WTC11 (cell line): ENCODE results near the gene PCBD1. TPM values are rescaled to one million over a fixed set of nuclear protein-coding genes. Genes with fewer than 3 reads are reported as not detected.
"Not testable (repeated sequence)": the region's sequence is repeated elsewhere in the genome, so short reads cannot be mapped to it uniquely, and the experiment has no call there.

Experiments used
- ATAC-seq: fragments of 200-7000 bp; cut with Tn5 transposase; 2 replicates; pipeline ENCODE4 v1.10.0; 2021; ENCODE audit warnings: mild to moderate bottlenecking, moderate library complexity
- CTCF ChIA-PET: fragments of 300-600 bp; sonication (Branson Sonifier 250); formaldehyde crosslinking; loops from one replicate; lab custom pipeline; 2021; ENCODE audit warnings: antibody characterized with exemption; lab: Charles Lee
- POLR2A ChIA-PET: fragments of 350-600 bp; sonication (Branson Sonifier 250); formaldehyde crosslinking; loops from one replicate; lab custom pipeline; 2021; ENCODE audit warnings: antibody characterized with exemption; lab: Charles Lee
- DNase-seq: peaks from one replicate; pipeline ENCODE4 v3.0.0; 2021; ENCODE audit warnings: low spot score
- H3K27ac Mint-ChIP-seq: 2 replicates; pipeline ENCODE4 v1.8.0; 2021; ENCODE audit warnings: mixed read lengths
- H3K27me3 Mint-ChIP-seq: 2 replicates; pipeline ENCODE4 v1.8.0; 2021; ENCODE audit warnings: low read depth, mild to moderate bottlenecking, moderate library complexity, mixed read lengths
- H3K36me3 Mint-ChIP-seq: 2 replicates; pipeline ENCODE4 v1.8.0; 2021; ENCODE audit warnings: mixed read lengths
- H3K4me1 Mint-ChIP-seq: 2 replicates; pipeline ENCODE4 v1.8.0; 2022; ENCODE audit warnings: mixed read lengths
- H3K4me3 Mint-ChIP-seq: 2 replicates; pipeline ENCODE4 v1.8.0; 2021; ENCODE audit warnings: mild to moderate bottlenecking, moderate library complexity, mixed read lengths
- H3K9me3 Mint-ChIP-seq: 2 replicates; pipeline ENCODE4 v1.8.0; 2021; ENCODE audit warnings: mixed read lengths
- CBFB ChIP-seq: sonication (generic); formaldehyde crosslinking; IDR thresholded peaks from 2 replicates; pipeline ENCODE4 v1.8.1; 2022; ENCODE audit warnings: mild to moderate bottlenecking, low read depth, missing genetic modification reagents
- CDX4 ChIP-seq: fragments of 250-450 bp; sonication (Bioruptor Pico); IDR thresholded peaks from 2 replicates; pipeline ENCODE4 v1.9.0; 2021; ENCODE audit warnings: moderate library complexity, mild to moderate bottlenecking, inconsistent platforms, borderline replicate concordance
- E2F4 ChIP-seq: sonication (generic); formaldehyde crosslinking; IDR thresholded peaks from 2 replicates; pipeline ENCODE4 v1.8.1; 2022; ENCODE audit warnings: low read depth, mild to moderate bottlenecking, moderate library complexity, missing genetic modification reagents, borderline replicate concordance
- FOXK1 ChIP-seq: sonication (generic); formaldehyde crosslinking; IDR thresholded peaks from 2 replicates; pipeline ENCODE4 v1.8.0; 2022; ENCODE audit warnings: mild to moderate bottlenecking, moderate library complexity, missing genetic modification reagents
- FOXP1 ChIP-seq: sonication (generic); formaldehyde crosslinking; IDR thresholded peaks from 2 replicates; pipeline ENCODE4 v1.8.0; 2022; ENCODE audit warnings: missing genetic modification reagents, mild to moderate bottlenecking, moderate library complexity, borderline replicate concordance
- GRHL2 ChIP-seq: fragments of 250-450 bp; sonication (Bioruptor Pico); IDR thresholded peaks from 2 replicates; pipeline ENCODE4 v1.8.0; 2022; ENCODE audit warnings: mild to moderate bottlenecking, moderate library complexity; ENCODE audit not compliant: insufficient replicate concordance, severe bottlenecking
- JAZF1 ChIP-seq: fragments of 250-450 bp; sonication (Bioruptor Pico); IDR thresholded peaks from 2 replicates; pipeline ENCODE4 v1.9.0; 2021; ENCODE audit warnings: moderate library complexity, mild to moderate bottlenecking, inconsistent platforms
- MLX ChIP-seq: sonication (generic); formaldehyde crosslinking; IDR thresholded peaks from 2 replicates; pipeline ENCODE4 v1.8.1; 2023; ENCODE audit warnings: mild to moderate bottlenecking, missing genetic modification reagents, moderate library complexity
- PRRX2 ChIP-seq: fragments of 250-450 bp; sonication (Bioruptor Pico); IDR thresholded peaks from 2 replicates; pipeline ENCODE4 v1.8.0; 2021; ENCODE audit warnings: mild to moderate bottlenecking
- TCF7 ChIP-seq: sonication (generic); formaldehyde crosslinking; IDR thresholded peaks from 2 replicates; pipeline ENCODE4 v1.8.0; 2022; ENCODE audit warnings: mild to moderate bottlenecking, low read depth, missing genetic modification reagents, moderate library complexity
- ZNF219 ChIP-seq: sonication (generic); formaldehyde crosslinking; IDR thresholded peaks from 2 replicates; pipeline ENCODE4 v1.8.0; 2023; ENCODE audit warnings: missing genetic modification reagents, mild to moderate bottlenecking, borderline replicate concordance
- ZNF532 ChIP-seq: fragments of 250-450 bp; sonication (Bioruptor Pico); IDR thresholded peaks from 2 replicates; pipeline ENCODE4 v1.9.0; 2021; ENCODE audit warnings: mild to moderate bottlenecking, borderline replicate concordance
- total RNA-seq: library from RNA; stranded (reverse); gene quantifications from 3 replicates; pipeline ENCODE4 v1.2.3, GENCODE V29; 2021
- TF ChIP-seq, protein P1 (sequence below): sonication (generic); formaldehyde crosslinking; IDR thresholded peaks from 2 replicates; pipeline ENCODE4 v1.8.1; 2023; ENCODE audit warnings: mild to moderate bottlenecking, missing genetic modification reagents
- TF ChIP-seq, protein P2 (sequence below): sonication (generic); formaldehyde crosslinking; IDR thresholded peaks from 2 replicates; pipeline ENCODE4 v1.8.1; 2022; ENCODE audit warnings: missing genetic modification reagents, borderline replicate concordance

Gene PCBD1
- total RNA-seq, 1 experiment from 2014 or later = 32.5 TPM

GRCh38 chr10:70863470-70864160 is 24.8 kb downstream of the PCBD1 start (continued):
- no peak for TF ChIP-seq ZNF532 (CRISPR knock-in tag)
- TF ChIP-seq, protein P1, sequence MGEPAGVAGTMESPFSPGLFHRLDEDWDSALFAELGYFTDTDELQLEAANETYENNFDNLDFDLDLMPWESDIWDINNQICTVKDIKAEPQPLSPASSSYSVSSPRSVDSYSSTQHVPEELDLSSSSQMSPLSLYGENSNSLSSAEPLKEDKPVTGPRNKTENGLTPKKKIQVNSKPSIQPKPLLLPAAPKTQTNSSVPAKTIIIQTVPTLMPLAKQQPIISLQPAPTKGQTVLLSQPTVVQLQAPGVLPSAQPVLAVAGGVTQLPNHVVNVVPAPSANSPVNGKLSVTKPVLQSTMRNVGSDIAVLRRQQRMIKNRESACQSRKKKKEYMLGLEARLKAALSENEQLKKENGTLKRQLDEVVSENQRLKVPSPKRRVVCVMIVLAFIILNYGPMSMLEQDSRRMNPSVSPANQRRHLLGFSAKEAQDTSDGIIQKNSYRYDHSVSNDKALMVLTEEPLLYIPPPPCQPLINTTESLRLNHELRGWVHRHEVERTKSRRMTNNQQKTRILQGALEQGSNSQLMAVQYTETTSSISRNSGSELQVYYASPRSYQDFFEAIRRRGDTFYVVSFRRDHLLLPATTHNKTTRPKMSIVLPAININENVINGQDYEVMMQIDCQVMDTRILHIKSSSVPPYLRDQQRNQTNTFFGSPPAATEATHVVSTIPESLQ (CRISPR knock-in tag) = no peak
- no peak for TF ChIP-seq JAZF1 (CRISPR knock-in tag)
- TF ChIP-seq GRHL2 (CRISPR knock-in tag) = no peak

- H3K9me3 Mint-ChIP-seq, ATAC-seq, H3K27ac Mint-ChIP-seq, CTCF ChIA-PET, POLR2A ChIA-PET, H3K4me3 Mint-ChIP-seq, H3K27me3 Mint-ChIP-seq, DNase-seq: not testable (repeated sequence)
- peaks cover 19% of the 10 kb centered on the region for H3K4me1 Mint-ChIP-seq
- peaks cover 53% of the 10 kb centered on the region for H3K36me3 Mint-ChIP-seq
Measured at GRCh38 chr10:70861495-70862197, 26.7 kb downstream of the PCBD1 start.

DNA sequence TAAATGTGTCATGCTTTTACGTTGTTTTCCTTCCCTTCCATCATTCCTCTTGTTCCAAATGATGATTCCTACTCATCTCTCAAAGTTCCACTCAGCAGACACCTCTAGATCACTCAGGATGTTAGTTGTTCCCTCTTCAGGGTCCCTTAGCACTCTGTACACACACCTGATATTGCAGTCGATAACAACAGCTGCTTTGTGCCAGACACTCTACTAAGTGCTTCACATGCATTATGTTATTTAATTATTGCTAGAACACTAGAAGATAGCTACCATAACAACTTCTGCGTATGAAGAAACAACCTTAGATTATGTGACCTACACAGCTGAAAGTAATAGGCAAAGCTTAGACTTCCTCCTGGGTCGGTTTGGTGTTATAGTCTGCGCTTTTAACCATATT is 29.6 kb downstream of the PCBD1 start:
- no peaks in the 10 kb centered on the region for H3K27me3 Mint-ChIP-seq
- ChIA-PET CTCF (no interaction called here), POLR2A (no interaction called here)
- no peaks in the 10 kb centered on the region for H3K4me1 Mint-ChIP-seq
- ATAC-seq (no peak), DNase-seq (no peak)
- peaks cover 62% of the 10 kb centered on the region for H3K36me3 Mint-ChIP-seq
- H3K4me3 Mint-ChIP-seq = no peak overlapping the region
- no peak overlapping the region for H3K27ac Mint-ChIP-seq
- H3K9me3 Mint-ChIP-seq = peaks cover 5% of the 10 kb centered on the region; the same call in 1 of the 2 replicates
- TF ChIP-seq CBFB (CRISPR knock-in tag) (no peak), FOXK1 (CRISPR knock-in tag) (no peak), FOXP1 (no peak), ZNF219 (CRISPR knock-in tag) (no peak), CDX4 (CRISPR knock-in tag) (no peak), E2F4 (CRISPR knock-in tag) (no peak), PRRX2 (CRISPR knock-in tag) (no peak), MLX (CRISPR knock-in tag) (no peak), TCF7 (CRISPR knock-in tag) (no peak), ZNF532 (CRISPR knock-in tag) (no peak)
- TF ChIP-seq, protein P2, sequence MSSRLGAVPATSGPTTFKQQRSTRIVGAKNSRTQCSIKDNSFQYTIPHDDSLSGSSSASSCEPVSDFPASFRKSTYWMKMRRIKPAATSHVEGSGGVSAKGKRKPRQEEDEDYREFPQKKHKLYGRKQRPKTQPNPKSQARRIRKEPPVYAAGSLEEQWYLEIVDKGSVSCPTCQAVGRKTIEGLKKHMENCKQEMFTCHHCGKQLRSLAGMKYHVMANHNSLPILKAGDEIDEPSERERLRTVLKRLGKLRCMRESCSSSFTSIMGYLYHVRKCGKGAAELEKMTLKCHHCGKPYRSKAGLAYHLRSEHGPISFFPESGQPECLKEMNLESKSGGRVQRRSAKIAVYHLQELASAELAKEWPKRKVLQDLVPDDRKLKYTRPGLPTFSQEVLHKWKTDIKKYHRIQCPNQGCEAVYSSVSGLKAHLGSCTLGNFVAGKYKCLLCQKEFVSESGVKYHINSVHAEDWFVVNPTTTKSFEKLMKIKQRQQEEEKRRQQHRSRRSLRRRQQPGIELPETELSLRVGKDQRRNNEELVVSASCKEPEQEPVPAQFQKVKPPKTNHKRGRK (CRISPR knock-in tag) = no peak
